ENCODE data around the gene RCL1. TPM values are rescaled to one million over a fixed set of nuclear protein-coding genes. Genes with fewer than 3 reads are reported as not detected.

The RCL1 gene
- total RNA-seq (2021) = 34.4 and 34.5 TPM in 2 replicates
- long read RNA-seq, transcript RCL1-206 (8 exons, 1,644 nt) = minor isoform, 7 of 255 reads
- long read RNA-seq, transcript RCL1-204 (9 exons, 2,134 nt) = major isoform, 220 of 255 reads
- long read RNA-seq, partial matches to known transcripts = 1 of 255 reads
- long read RNA-seq, other reads (novel, unspliced or antisense) = 23 of 255 reads

DNA sequence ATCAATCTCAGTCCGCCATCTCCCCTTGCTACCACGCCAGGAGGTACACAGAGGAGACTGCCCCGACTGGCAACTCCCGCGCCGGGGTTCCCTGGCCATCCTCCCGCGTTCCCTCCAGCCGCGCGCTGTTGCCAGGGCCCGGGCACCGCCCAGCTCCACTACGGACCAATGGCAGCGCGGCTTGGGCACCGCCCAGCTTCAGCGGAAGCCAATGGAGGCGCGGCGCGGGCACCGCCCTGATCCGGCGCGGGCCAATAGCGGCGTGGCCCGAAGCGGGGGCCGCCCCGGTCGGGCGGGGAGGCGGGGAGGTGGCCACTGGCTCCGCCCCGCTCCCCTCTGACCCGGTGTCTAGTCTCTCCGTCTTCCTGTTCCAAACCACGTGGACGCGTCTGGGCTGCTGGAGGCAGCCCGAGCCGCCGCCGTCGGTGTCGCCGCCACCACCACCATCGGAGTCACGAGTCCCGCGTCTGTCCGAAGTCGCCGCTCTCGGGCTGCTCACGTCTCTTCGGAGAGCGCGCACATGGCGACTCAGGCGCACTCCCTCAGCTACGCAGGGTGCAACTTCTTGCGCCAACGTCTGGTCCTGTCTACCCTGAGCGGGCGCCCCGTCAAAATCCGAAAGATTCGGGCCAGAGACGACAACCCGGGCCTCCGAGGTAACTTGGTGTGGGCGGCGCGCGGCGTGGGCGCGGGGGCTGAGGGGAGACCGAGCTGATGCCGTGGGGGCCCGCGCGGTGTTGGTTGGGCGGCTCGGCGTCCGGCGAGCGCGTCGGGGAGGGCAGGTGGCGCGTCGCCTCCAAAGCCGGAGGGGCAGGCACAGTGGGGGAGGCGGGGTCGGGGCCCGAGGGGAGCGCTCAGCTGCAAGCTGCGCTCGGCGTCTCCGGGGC, at the start of gene RCL1:
RCL1 (plus strand) TSS at position 373 of the 887 bp plus-strand sequence; CDS start at position 521, 148 bp downstream.
- H3K4me2 ChIP-seq (ENCODE audit: insufficient read depth, insufficient read length, low read length) = peak within 1 kb of the TSS; percentile 81
- Mint-ChIP-seq H3K36me3 (ENCODE audit: insufficient read depth in 1 of 3, low read depth in 3 of 3) (peaks cover 2 to 4% (median 4%) of the 10 kb centered on the region in 3 experiments; a peak in 4 of 7 replicates), H3K27me3 (ENCODE audit: low read depth) (peaks cover 6% of the 10 kb centered on the region), H3K4me3 (peak within 1 kb of the TSS; percentile 96), H3K4me1 (peaks cover 20 to 29% of the 10 kb centered on the region in 2 experiments), H3K9me3 (no peaks in the 10 kb centered on the region; a peak in 1 of 5 replicates), H3K27ac (peak within 1 kb of the TSS; percentile 94 to 98 (median 96); a peak in 6 of 7 replicates)
- no peak within 1 kb of the TSS for H2BK120ac ChIP-seq (ENCODE audit: low read depth, low read length, poor library complexity, severe bottlenecking)
- peaks cover 34% of the 10 kb centered on the region; the same call in 1 of the 2 replicates for H3K79me2 ChIP-seq (ENCODE audit: insufficient read depth, low read length)
- H3K23me2 ChIP-seq (ENCODE audit: insufficient read length, low read depth, low read length, poor library complexity, severe bottlenecking) = peaks cover 11% of the 10 kb centered on the region
- H3K4me1 ChIP-seq (ENCODE audit: insufficient read depth, low read length) = peaks cover 5% of the 10 kb centered on the region; the same call in 1 of the 2 replicates
- no CpG with 5 or more reads among the region's 106 CpGs for WGBS (ENCODE audit: extremely low coverage, insufficient read length, low lambda C conversion rate)
- no peaks in the 10 kb centered on the region for H4K20me1 ChIP-seq (ENCODE audit: control insufficient read depth, insufficient read depth, insufficient read length)
- peaks cover 4% of the 10 kb centered on the region for H3K79me1 ChIP-seq (ENCODE audit: insufficient read depth, low read depth, low read length, poor library complexity, severe bottlenecking)
- no peak within 1 kb of the TSS for H4K8ac ChIP-seq (replicated peaks; ENCODE audit: insufficient read length, low read depth, low read length)
- H2BK5ac ChIP-seq (ENCODE audit: insufficient read length, low read length) = no peak within 1 kb of the TSS
- peak within 1 kb of the TSS; percentile 77; the same call in 1 of the 2 replicates for H3K14ac ChIP-seq (ENCODE audit: insufficient read depth, low read length)
- TF ChIP-seq, protein P1, sequence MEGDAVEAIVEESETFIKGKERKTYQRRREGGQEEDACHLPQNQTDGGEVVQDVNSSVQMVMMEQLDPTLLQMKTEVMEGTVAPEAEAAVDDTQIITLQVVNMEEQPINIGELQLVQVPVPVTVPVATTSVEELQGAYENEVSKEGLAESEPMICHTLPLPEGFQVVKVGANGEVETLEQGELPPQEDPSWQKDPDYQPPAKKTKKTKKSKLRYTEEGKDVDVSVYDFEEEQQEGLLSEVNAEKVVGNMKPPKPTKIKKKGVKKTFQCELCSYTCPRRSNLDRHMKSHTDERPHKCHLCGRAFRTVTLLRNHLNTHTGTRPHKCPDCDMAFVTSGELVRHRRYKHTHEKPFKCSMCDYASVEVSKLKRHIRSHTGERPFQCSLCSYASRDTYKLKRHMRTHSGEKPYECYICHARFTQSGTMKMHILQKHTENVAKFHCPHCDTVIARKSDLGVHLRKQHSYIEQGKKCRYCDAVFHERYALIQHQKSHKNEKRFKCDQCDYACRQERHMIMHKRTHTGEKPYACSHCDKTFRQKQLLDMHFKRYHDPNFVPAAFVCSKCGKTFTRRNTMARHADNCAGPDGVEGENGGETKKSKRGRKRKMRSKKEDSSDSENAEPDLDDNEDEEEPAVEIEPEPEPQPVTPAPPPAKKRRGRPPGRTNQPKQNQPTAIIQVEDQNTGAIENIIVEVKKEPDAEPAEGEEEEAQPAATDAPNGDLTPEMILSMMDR (conservative IDR thresholded peaks at IDR 0.05) = no peak
- H3K27ac ChIP-seq (ENCODE audit: insufficient read length, low read depth, low read length) = no peak within 1 kb of the TSS
- no peak within 1 kb of the TSS for H2AFZ ChIP-seq (ENCODE audit: low read length)
- no peak within 1 kb of the TSS for H2BK20ac ChIP-seq (ENCODE audit: low read depth, low read length, poor library complexity, severe bottlenecking)
- H3K9ac ChIP-seq (ENCODE audit: extremely low read depth, insufficient read length, low read length) = peak within 1 kb of the TSS; percentile 78
- peak within 1 kb of the TSS; percentile 15 for H4K5ac ChIP-seq (ENCODE audit: insufficient read length, low read depth, low read length)
- H4K91ac ChIP-seq (ENCODE audit: insufficient read length, low read depth, low read length) = no peak within 1 kb of the TSS
- no peaks in the 10 kb centered on the region for H3K27me3 ChIP-seq (ENCODE audit: insufficient read depth, low read length)
- peak within 1 kb of the TSS; percentile 69 for H3K18ac ChIP-seq (ENCODE audit: insufficient read length, low read depth, low read length)
- H3K4ac ChIP-seq (ENCODE audit: low read depth, low read length) = no peak within 1 kb of the TSS
- DNase-seq = peak; percentile 97
- H2AK5ac ChIP-seq (ENCODE audit: insufficient read length, low read length) = no peak within 1 kb of the TSS
- no peak within 1 kb of the TSS for H3K56ac ChIP-seq (ENCODE audit: insufficient read length, low read depth, low read length)
- H2BK12ac ChIP-seq (ENCODE audit: insufficient read length, low read depth, low read length) = no peak within 1 kb of the TSS
- H3T11ph ChIP-seq (ENCODE audit: low read length) = no peak within 1 kb of the TSS
- no peak within 1 kb of the TSS for H2BK15ac ChIP-seq (ENCODE audit: low read depth, low read length)
- H3K9me3 ChIP-seq (ENCODE audit: control insufficient read depth, low read depth, low read length) = no peaks in the 10 kb centered on the region
- no peak within 1 kb of the TSS for H3K23ac ChIP-seq (ENCODE audit: insufficient read length, low read depth, low read length)
